ENCODE data around the gene LTBP2. TPM values are rescaled to one million over a fixed set of nuclear protein-coding genes. Genes with fewer than 3 reads are reported as not detected.

LTBP2 gene
- total RNA-seq, 1 donor: 493 TPM

- DNase-seq (ENCODE audit: insufficient read length, low spot score, missing footprints): peak; percentile 14
- peaks cover 85% of the 10 kb centered on the region for H3K79me2 ChIP-seq (ENCODE audit: insufficient read depth, low read length)
- no peaks in the 10 kb centered on the region for H3K9me3 ChIP-seq (ENCODE audit: low read depth, low read length)
- no peaks in the 10 kb centered on the region for H3K27me3 ChIP-seq (ENCODE audit: insufficient read depth, low read length)
- TF ChIP-seq CTCF (IDR thresholded peaks at IDR 0.05; ENCODE audit: extremely low read depth, low read depth, low read length): no peak
- no peak overlapping the region for H3K27ac ChIP-seq (ENCODE audit: low read depth, low read length)
- no peak overlapping the region for H3K4me3 ChIP-seq (ENCODE audit: insufficient read depth, low read length)
- H4K20me1 ChIP-seq (ENCODE audit: insufficient read depth, low read length): peaks cover 5% of the 10 kb centered on the region
- no peak overlapping the region for H2AFZ ChIP-seq (ENCODE audit: low read length)
- H3K4me2 ChIP-seq (ENCODE audit: insufficient read depth, low read length): no peak overlapping the region
- peaks cover 25% of the 10 kb centered on the region for H3K4me1 ChIP-seq (ENCODE audit: insufficient read depth, low read length)
- peaks cover 61% of the 10 kb centered on the region for H3K36me3 ChIP-seq (ENCODE audit: insufficient read depth, low read length)
These were observed 54.3 kb downstream of the LTBP2 start for GRCh38 chr14:74557691-74558090.

DNA sequence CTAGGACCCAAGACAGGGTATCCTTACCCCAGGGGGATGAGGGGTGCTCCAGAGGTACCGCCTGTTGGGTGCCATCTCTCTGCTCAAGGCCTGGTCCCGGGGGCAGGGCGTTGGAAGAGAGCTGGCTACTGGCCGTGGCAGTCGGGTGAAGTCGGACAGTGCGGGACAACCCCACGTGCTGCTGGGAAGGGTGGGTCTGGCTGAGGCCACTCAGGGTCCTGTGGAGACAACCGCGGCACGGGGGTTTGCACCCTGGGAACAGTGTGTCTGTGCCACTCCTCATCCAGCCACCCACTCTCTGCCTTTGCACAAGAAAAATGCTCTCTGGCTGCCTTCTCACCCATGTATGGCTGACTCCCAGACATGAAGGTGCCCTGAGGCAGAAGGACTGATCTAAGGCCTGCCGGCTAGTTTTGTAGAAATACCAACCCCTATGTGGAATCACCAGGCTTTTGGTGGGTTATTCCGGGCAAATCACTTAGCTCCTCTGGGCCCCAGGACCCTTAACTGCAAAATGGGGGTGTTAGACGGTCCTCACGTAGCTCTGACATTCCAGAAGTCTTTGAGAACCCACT lies 56.5 kb downstream of the LTBP2 start:
- H3K36me3 ChIP-seq (ENCODE audit: insufficient read depth, low read length): peaks cover 74% of the 10 kb centered on the region
- H3K27ac ChIP-seq (ENCODE audit: low read depth, low read length): no peak overlapping the region
- H3K79me2 ChIP-seq (ENCODE audit: insufficient read depth, low read length): peaks cover 84% of the 10 kb centered on the region
- peaks cover 15% of the 10 kb centered on the region for H3K4me1 ChIP-seq (ENCODE audit: insufficient read depth, low read length)
- no peaks in the 10 kb centered on the region for H3K27me3 ChIP-seq (ENCODE audit: insufficient read depth, low read length)
- no peak overlapping the region for H3K4me3 ChIP-seq (ENCODE audit: insufficient read depth, low read length)
- no peak for TF ChIP-seq CTCF (IDR thresholded peaks at IDR 0.05; ENCODE audit: extremely low read depth, low read depth, low read length)
- H2AFZ ChIP-seq (ENCODE audit: low read length): no peak overlapping the region
- DNase-seq (ENCODE audit: insufficient read length, low spot score, missing footprints): peak; percentile 66
- peaks cover 5% of the 10 kb centered on the region for H4K20me1 ChIP-seq (ENCODE audit: insufficient read depth, low read length)
- H3K4me2 ChIP-seq (ENCODE audit: insufficient read depth, low read length): no peak overlapping the region
- no peaks in the 10 kb centered on the region for H3K9me3 ChIP-seq (ENCODE audit: low read depth, low read length)

GRCh38 chr14:74554742-74555362 lies 57.2 kb downstream of the LTBP2 start:
- no peak for TF ChIP-seq CTCF (IDR thresholded peaks at IDR 0.05; ENCODE audit: extremely low read depth, low read depth, low read length)
- Histone ChIP-seq H4K20me1 (ENCODE audit: insufficient read depth, low read length) (peaks cover 5% of the 10 kb centered on the region), H3K27ac (ENCODE audit: low read depth, low read length) (no peak overlapping the region), H3K4me1 (ENCODE audit: insufficient read depth, low read length) (peaks cover 15% of the 10 kb centered on the region), H2AFZ (ENCODE audit: low read length) (no peak overlapping the region), H3K27me3 (ENCODE audit: insufficient read depth, low read length) (no peaks in the 10 kb centered on the region), H3K9me3 (ENCODE audit: low read depth, low read length) (no peaks in the 10 kb centered on the region), H3K36me3 (ENCODE audit: insufficient read depth, low read length) (peaks cover 74% of the 10 kb centered on the region), H3K4me2 (ENCODE audit: insufficient read depth, low read length) (no peak overlapping the region), H3K4me3 (ENCODE audit: insufficient read depth, low read length) (no peak overlapping the region), H3K79me2 (ENCODE audit: insufficient read depth, low read length) (peaks cover 77% of the 10 kb centered on the region)
- peak; percentile 13 for DNase-seq (ENCODE audit: insufficient read length, low spot score, missing footprints)

GRCh38 chr14:74552623-74553022 lies 59.4 kb downstream of the LTBP2 start:
- TF ChIP-seq CTCF (IDR thresholded peaks at IDR 0.05; ENCODE audit: extremely low read depth, low read depth, low read length): no peak
- Histone ChIP-seq H3K27me3 (ENCODE audit: insufficient read depth, low read length) (no peaks in the 10 kb centered on the region), H2AFZ (ENCODE audit: low read length) (no peak overlapping the region), H3K4me2 (ENCODE audit: insufficient read depth, low read length) (no peak overlapping the region), H3K4me1 (ENCODE audit: insufficient read depth, low read length) (peaks cover 15% of the 10 kb centered on the region), H3K79me2 (ENCODE audit: insufficient read depth, low read length) (peaks cover 58% of the 10 kb centered on the region), H3K4me3 (ENCODE audit: insufficient read depth, low read length) (no peak overlapping the region), H3K36me3 (ENCODE audit: insufficient read depth, low read length) (peaks cover 90% of the 10 kb centered on the region), H4K20me1 (ENCODE audit: insufficient read depth, low read length) (peaks cover 9% of the 10 kb centered on the region), H3K27ac (ENCODE audit: low read depth, low read length) (peak overlapping the region; percentile 12), H3K9me3 (ENCODE audit: low read depth, low read length) (no peaks in the 10 kb centered on the region)
- DNase-seq (ENCODE audit: insufficient read length, low spot score, missing footprints): peak; percentile 89

Data from osteoblast (primary cell).